ENCODE data around the gene WWTR1.

- TF ChIP-seq POLR2A (IDR thresholded peaks at IDR 0.05) (no peak), CTCF (IDR thresholded peaks at IDR 0.05) (no peak)
Measured at GRCh38 chr3:149474250-149474817, 183.5 kb downstream of the WWTR1 start, which contains the start of gene TM4SF4.

Measured in upper lobe of left lung (tissue), 4 donors.